ENCODE results near the gene SLC2A8.

SLC2A8 gene

DNA sequence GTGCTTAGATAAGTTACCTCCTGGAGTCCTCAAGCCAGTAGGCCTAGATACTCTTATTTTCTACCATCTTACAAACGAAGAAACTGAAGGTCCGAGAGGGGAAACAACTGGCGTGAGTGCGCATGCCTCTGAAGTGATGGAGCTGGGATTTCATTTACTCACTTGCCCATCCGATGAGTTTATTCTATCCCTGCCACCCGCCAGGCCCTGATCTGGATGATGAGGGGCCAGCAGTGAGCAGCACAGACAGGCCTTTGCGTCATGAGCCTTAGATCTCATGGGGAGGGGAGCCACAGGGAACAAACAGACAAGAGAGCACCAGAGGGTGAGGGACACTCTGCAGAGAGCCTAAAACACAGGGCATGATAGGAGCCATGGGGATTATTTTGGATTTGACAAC, 34.1 kb upstream of the SLC2A8 start:
- POLR2A ChIA-PET (ENCODE audit: low non-redundant PET): interaction anchor here (0.6 kb wide), 1 partner anchor 1114 kb away, joined by 3 read pairs; no protein-coding TSS in a partner anchor
- no peak for DNase-seq (ENCODE audit: low spot score)
- H3K27ac ChIP-seq: peak overlapping the region; percentile 84
- TF ChIP-seq, protein P1, sequence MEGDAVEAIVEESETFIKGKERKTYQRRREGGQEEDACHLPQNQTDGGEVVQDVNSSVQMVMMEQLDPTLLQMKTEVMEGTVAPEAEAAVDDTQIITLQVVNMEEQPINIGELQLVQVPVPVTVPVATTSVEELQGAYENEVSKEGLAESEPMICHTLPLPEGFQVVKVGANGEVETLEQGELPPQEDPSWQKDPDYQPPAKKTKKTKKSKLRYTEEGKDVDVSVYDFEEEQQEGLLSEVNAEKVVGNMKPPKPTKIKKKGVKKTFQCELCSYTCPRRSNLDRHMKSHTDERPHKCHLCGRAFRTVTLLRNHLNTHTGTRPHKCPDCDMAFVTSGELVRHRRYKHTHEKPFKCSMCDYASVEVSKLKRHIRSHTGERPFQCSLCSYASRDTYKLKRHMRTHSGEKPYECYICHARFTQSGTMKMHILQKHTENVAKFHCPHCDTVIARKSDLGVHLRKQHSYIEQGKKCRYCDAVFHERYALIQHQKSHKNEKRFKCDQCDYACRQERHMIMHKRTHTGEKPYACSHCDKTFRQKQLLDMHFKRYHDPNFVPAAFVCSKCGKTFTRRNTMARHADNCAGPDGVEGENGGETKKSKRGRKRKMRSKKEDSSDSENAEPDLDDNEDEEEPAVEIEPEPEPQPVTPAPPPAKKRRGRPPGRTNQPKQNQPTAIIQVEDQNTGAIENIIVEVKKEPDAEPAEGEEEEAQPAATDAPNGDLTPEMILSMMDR (conservative IDR thresholded peaks at IDR 0.05; ENCODE audit: low read depth): no peak
- CTCF ChIA-PET: interaction anchor here (0.6 to 1.1 kb wide), 2 partner anchors 36 to 669 kb away, joined by 3 read pairs; no protein-coding TSS in a partner anchor

DNA sequence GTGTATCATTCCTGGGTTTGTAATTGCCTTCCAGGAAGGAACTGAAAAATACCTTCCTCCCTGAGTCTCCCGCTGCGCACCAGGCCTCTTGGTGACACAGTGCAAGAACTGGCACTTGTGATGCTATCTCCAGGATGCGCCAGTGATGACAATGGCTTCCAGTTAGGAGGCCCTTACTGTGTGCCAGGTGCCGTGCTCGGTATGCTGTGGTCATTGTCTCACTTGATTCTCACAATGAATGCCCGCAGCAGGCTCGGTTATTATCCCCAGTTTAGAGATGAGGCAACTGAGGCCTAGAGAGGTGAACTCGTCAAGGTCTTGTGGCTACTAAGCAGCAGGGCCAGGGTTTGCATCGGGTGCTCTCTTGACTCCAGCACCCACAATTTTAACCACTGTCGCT, 31.5 kb upstream of the SLC2A8 start:
- H3K27ac ChIP-seq: no peak overlapping the region
- no peak for DNase-seq (ENCODE audit: low spot score)
- TF ChIP-seq, protein P1 (conservative IDR thresholded peaks at IDR 0.05; ENCODE audit: low read depth): no peak
- CTCF ChIA-PET: interaction anchor here (0.7 to 1.4 kb wide), 3 partner anchors 20 to 32 kb away, joined by 3 to 5 read pairs (median 3); partner anchors contain the start of gene SLC2A8
- POLR2A ChIA-PET (ENCODE audit: low non-redundant PET): no interaction called here

DNA sequence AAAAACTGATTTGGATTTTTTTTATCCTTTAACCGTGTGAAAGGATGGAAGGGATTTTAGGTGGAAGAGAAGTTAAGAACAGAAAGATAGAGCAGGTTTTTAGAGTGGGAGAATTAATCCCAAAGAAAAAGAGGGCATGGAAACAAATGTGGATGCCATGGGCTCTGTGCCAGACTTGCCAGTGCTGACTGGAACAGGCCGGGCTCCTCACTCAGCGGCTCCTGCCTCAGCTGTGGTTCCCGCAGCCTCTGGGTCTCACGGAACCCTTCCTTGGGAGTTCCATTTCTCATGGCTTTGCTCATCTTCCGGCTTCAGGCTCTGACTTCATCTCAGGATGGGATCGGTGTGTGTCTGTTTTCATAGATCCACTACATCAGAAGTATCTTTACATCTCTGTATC, 30.4 kb upstream of the SLC2A8 start:
- TF ChIP-seq, protein P1 (conservative IDR thresholded peaks at IDR 0.05; ENCODE audit: low read depth): no peak
- CTCF ChIA-PET: interaction anchor here (1.4 kb wide), 1 partner anchor 19 kb away, joined by 3 read pairs; no protein-coding TSS in a partner anchor
- POLR2A ChIA-PET (ENCODE audit: low non-redundant PET): no interaction called here

DNA sequence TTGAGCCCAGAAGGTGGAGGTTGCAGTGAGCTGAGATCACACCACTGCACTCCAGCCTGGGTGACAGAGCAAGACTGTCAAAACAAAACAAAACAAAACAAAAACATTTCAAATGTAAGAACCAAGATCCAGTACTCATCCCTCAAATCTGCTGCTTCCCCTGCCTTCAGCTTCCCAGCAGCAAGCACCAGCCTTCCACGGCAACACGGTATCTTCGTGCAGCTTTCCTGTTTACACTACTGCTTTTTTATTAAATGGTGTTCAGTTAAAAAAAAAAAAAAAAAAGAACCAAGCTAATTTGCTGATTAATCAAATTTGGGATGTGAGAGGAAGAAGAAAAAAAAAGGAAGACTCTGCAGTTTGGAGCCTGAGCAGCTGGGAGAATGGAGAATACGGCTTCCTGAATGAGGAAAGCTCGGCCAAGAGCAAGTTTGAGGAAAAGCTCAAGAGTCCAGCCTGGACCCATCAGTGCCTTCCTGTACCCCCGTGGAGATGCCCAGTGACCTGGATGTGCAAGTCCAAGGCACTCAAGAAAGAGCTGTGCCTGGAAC, 28.0 kb upstream of the SLC2A8 start:
- H3K27ac ChIP-seq: no peak overlapping the region
- POLR2A ChIA-PET (ENCODE audit: low non-redundant PET): no interaction called here
- no peak for DNase-seq (ENCODE audit: low spot score)
- TF ChIP-seq, protein P1 (conservative IDR thresholded peaks at IDR 0.05; ENCODE audit: low read depth): no peak
- CTCF ChIA-PET: interaction anchor here (1.7 kb wide), 1 partner anchor 132 kb away, joined by 3 read pairs; no protein-coding TSS in a partner anchor

More for the DNA sequence above, 30.4 kb upstream of the SLC2A8 start:
- no peak overlapping the region for H3K27ac ChIP-seq
- no peak for DNase-seq (ENCODE audit: low spot score)

DNA sequence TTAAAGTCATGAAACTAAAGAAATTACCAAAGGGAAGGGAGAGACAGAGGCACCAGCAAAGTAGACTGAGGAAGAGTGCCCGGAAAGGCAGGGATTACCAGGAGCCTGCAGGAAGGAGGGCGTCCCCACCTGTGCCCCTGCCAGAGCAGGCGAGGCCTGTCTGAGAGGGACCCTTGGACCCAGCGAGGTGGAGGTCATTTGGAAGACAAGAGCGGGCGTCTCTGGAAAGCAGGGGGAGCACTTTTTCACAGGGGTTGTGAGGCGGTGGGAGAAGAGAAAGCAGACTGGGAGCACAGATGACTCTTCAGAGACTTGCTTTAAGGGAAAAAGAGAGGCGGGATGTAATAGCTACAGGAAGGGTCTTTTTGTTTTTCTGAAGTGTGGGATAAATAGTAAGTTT, 27.5 kb upstream of the SLC2A8 start:
- ChIA-PET CTCF (interaction anchor here (1.7 kb wide), 1 partner anchor 132 kb away, joined by 3 read pairs; no protein-coding TSS in a partner anchor), POLR2A (ENCODE audit: low non-redundant PET) (no interaction called here)
- TF ChIP-seq, protein P1 (conservative IDR thresholded peaks at IDR 0.05; ENCODE audit: low read depth): no peak
- no peak for DNase-seq (ENCODE audit: low spot score)
- H3K27ac ChIP-seq: no peak overlapping the region

DNA sequence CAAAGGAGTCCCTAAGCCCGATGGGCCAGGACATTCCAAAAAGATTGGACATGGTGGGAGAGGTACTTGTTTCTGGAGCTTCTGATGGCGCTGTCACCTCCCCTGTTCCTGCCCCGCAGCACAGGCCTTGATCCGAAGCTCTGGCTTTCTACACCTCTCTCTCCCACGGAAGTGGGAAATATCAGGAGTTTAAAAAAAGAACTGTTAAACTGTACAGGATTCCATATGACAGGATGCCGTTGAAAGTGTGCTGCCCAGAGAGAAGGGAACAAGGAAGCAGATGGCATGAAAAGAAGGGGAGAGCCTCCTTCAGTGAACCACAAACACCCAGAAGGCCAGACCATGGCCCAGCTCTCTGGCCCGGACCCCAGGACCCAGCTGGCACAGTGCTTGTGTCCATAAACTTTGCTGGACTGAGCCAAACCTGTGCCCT, 26.8 kb upstream of the SLC2A8 start:
- CTCF ChIA-PET: interaction anchor here (1.7 kb wide), 1 partner anchor 133 kb away, joined by 3 read pairs; no protein-coding TSS in a partner anchor
- TF ChIP-seq, protein P1 (conservative IDR thresholded peaks at IDR 0.05; ENCODE audit: low read depth): no peak
- POLR2A ChIA-PET (ENCODE audit: low non-redundant PET): no interaction called here
- no peak for DNase-seq (ENCODE audit: low spot score)
- no peak overlapping the region for H3K27ac ChIP-seq
